Measurements from ENCODE around the gene SMNDC1. TPM values are rescaled to one million over a fixed set of nuclear protein-coding genes. Genes with fewer than 3 reads are reported as not detected.
A peak's percentile ranks its signal among the peaks of the same experiment; 100 is the strongest.

The SMNDC1 gene
- total RNA-seq = 10 to 100 TPM; 54.9 to 60.1 TPM
- 17.7 TPM for polyA plus RNA-seq

- DNase-seq = peak; percentile 95 to 98 (median 96)
- H3K9me3 Mint-ChIP-seq = no peaks in the 10 kb centered on the region
- peaks cover 0 to 44% (median 5%) of the 10 kb centered on the region in 3 donors for H3K36me3 Mint-ChIP-seq
- peaks cover 0 to 4% of the 10 kb centered on the region in 2 donors for H3K27me3 Mint-ChIP-seq
- H3K27me3 ChIP-seq (ENCODE audit: insufficient read depth, low read length, poor library complexity, severe bottlenecking) = no peaks in the 10 kb centered on the region
- peaks cover 49 to 59% (median 55%) of the 10 kb centered on the region in 3 donors for H3K4me1 Mint-ChIP-seq
- ChIA-PET POLR2A (interaction anchor here (0.6 to 2.6 kb wide), 12 partner anchors 8 to 616 kb away, joined by 3 to 22 read pairs (median 4); partner anchors contain the start of genes BBIP1 and SHOC2), CTCF (interaction anchor here (0.7 to 3.2 kb wide), 16 partner anchors 10 to 267 kb away, joined by 3 to 28 read pairs (median 6); partner anchors contain the start of genes MXI1 and SMC3)
- peaks cover 30% of the 10 kb centered on the region for H3K36me3 ChIP-seq (ENCODE audit: insufficient read depth, low read length)
- H3K27ac ChIP-seq (ENCODE audit: low read depth, low read length) = peak within 1 kb of the TSS; percentile 80
- peak within 1 kb of the TSS; percentile 92 to 99 (median 99) for H3K27ac Mint-ChIP-seq
- peaks cover 50% of the 10 kb centered on the region for H3K4me1 ChIP-seq (ENCODE audit: insufficient read depth, low read length)
- peak within 1 kb of the TSS; percentile 70 for H3K4me3 ChIP-seq (ENCODE audit: low read length)
- H3K9me3 ChIP-seq (ENCODE audit: low read length) = no peaks in the 10 kb centered on the region
- H3K4me3 Mint-ChIP-seq = peak within 1 kb of the TSS; percentile 93 to 99 (median 98)
These were observed at the start of gene SMNDC1 for GRCh38 chr10:110304780-110305421. TSS of gene SMNDC1 (minus strand) at chr10:110304920. CDS start at chr10:110303587, 1,333 bp downstream.

- peak overlapping the region in 6 of 7 donors; percentile 17 to 76 (median 45) for H3K4me3 Mint-ChIP-seq
These were observed 49.6 kb upstream of the SMNDC1 start for GRCh38 chr10:110354322-110354766.

GRCh38 chr10:110353244-110354119, 48.8 kb upstream of the SMNDC1 start:
- Histone ChIP-seq H3K36me3 (ENCODE audit: insufficient read depth, low read length) (no peaks in the 10 kb centered on the region), H3K27me3 (ENCODE audit: insufficient read depth, low read length, poor library complexity, severe bottlenecking) (no peaks in the 10 kb centered on the region), H3K4me1 (ENCODE audit: insufficient read depth, low read length) (peaks cover 46% of the 10 kb centered on the region), H3K4me3 (ENCODE audit: low read length) (no peak overlapping the region), H3K9me3 (ENCODE audit: low read length) (no peaks in the 10 kb centered on the region), H3K27ac (ENCODE audit: low read depth, low read length) (no peak overlapping the region)
- ChIA-PET CTCF (interaction anchor here (0.6 to 5.9 kb wide), 23 partner anchors 11 to 198 kb away, joined by 3 to 60 read pairs (median 5); no protein-coding TSS in a partner anchor), POLR2A (no interaction called here)
- H3K4me3 Mint-ChIP-seq = peak overlapping the region in 5 of 7 donors; percentile 11 to 49 (median 45)
- peaks cover 54 to 55% (median 54%) of the 10 kb centered on the region in 3 donors for H3K4me1 Mint-ChIP-seq
- no peaks in the 10 kb centered on the region for H3K36me3 Mint-ChIP-seq
- DNase-seq = peak in 3 of 5 donors; percentile 36 to 66 (median 45)
- H3K27me3 Mint-ChIP-seq = no peaks in the 10 kb centered on the region
- peak overlapping the region in 7 of 8 donors; percentile 35 to 99 (median 84) for H3K27ac Mint-ChIP-seq
- no peaks in the 10 kb centered on the region for H3K9me3 Mint-ChIP-seq

More at GRCh38 chr10:110354322-110354766, 49.6 kb upstream of the SMNDC1 start:
- Histone ChIP-seq H3K4me3 (ENCODE audit: low read length) (no peak overlapping the region), H3K27ac (ENCODE audit: low read depth, low read length) (no peak overlapping the region), H3K4me1 (ENCODE audit: insufficient read depth, low read length) (peaks cover 48% of the 10 kb centered on the region), H3K36me3 (ENCODE audit: insufficient read depth, low read length) (no peaks in the 10 kb centered on the region), H3K9me3 (ENCODE audit: low read length) (no peaks in the 10 kb centered on the region), H3K27me3 (ENCODE audit: insufficient read depth, low read length, poor library complexity, severe bottlenecking) (no peaks in the 10 kb centered on the region)
- H3K27ac Mint-ChIP-seq = peak overlapping the region in 7 of 8 donors; percentile 35 to 99 (median 85)
- no peaks in the 10 kb centered on the region for H3K9me3 Mint-ChIP-seq
- H3K27me3 Mint-ChIP-seq = no peaks in the 10 kb centered on the region
- ChIA-PET CTCF (interaction anchor here (0.6 to 5.9 kb wide), 29 partner anchors 10 to 205 kb away, joined by 3 to 60 read pairs (median 4); no protein-coding TSS in a partner anchor), POLR2A (interaction anchor here (1.2 kb wide), 1 partner anchor 144 kb away, joined by 8 read pairs; no protein-coding TSS in a partner anchor)
- peak; percentile 43 to 84 (median 64) for DNase-seq
- peaks cover 54 to 55% (median 54%) of the 10 kb centered on the region in 3 donors for H3K4me1 Mint-ChIP-seq
- H3K36me3 Mint-ChIP-seq = no peaks in the 10 kb centered on the region

DNA sequence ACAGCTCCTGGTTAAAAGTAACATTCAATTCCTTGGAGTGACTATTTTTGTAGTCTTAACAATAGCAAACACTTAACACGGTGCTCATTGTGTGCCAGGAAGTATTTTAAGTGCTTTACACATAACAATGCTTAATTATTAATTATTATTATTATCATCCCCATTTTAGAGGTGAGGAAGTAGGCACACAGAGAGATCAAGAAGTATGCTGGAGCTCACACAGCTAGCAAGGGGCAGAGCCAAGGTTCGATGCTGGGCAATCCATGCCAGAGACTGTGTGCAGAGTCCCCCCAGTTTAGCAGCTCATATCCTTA, 48.2 kb upstream of the SMNDC1 start:
- H3K9me3 Mint-ChIP-seq = no peaks in the 10 kb centered on the region
- CTCF ChIA-PET = interaction anchor here (1.6 to 5.9 kb wide), 7 partner anchors 12 to 198 kb away, joined by 4 to 60 read pairs (median 6); no protein-coding TSS in a partner anchor

GRCh38 chr10:110350812-110351211, 46.1 kb upstream of the SMNDC1 start:
- peak overlapping the region in 1 of 8 donors; percentile 13 for H3K27ac Mint-ChIP-seq
- H3K4me1 Mint-ChIP-seq = peaks cover 27 to 29% (median 28%) of the 10 kb centered on the region in 3 donors
- no peaks in the 10 kb centered on the region for H3K27me3 Mint-ChIP-seq
- H3K9me3 Mint-ChIP-seq = no peaks in the 10 kb centered on the region
- peaks cover 19% of the 10 kb centered on the region for H3K4me1 ChIP-seq (ENCODE audit: insufficient read depth, low read length)
- ChIA-PET CTCF (interaction anchor here (1.2 kb wide), 1 partner anchor 196 kb away, joined by 3 read pairs; no protein-coding TSS in a partner anchor), POLR2A (no interaction called here)
- no peak overlapping the region for H3K4me3 Mint-ChIP-seq
- H3K27me3 ChIP-seq (ENCODE audit: insufficient read depth, low read length, poor library complexity, severe bottlenecking) = no peaks in the 10 kb centered on the region
- H3K4me3 ChIP-seq (ENCODE audit: low read length) = no peak overlapping the region
- H3K36me3 ChIP-seq (ENCODE audit: insufficient read depth, low read length) = no peaks in the 10 kb centered on the region
- H3K27ac ChIP-seq (ENCODE audit: low read depth, low read length) = no peak overlapping the region
- no peaks in the 10 kb centered on the region for H3K9me3 ChIP-seq (ENCODE audit: low read length)
- DNase-seq = no peak
- H3K36me3 Mint-ChIP-seq = no peaks in the 10 kb centered on the region

More for the DNA sequence above, 48.2 kb upstream of the SMNDC1 start:
- POLR2A ChIA-PET = no interaction called here
- Histone ChIP-seq H3K4me1 (ENCODE audit: insufficient read depth, low read length) (peaks cover 40% of the 10 kb centered on the region), H3K36me3 (ENCODE audit: insufficient read depth, low read length) (no peaks in the 10 kb centered on the region), H3K4me3 (ENCODE audit: low read length) (no peak overlapping the region), H3K27ac (ENCODE audit: low read depth, low read length) (no peak overlapping the region), H3K9me3 (ENCODE audit: low read length) (no peaks in the 10 kb centered on the region), H3K27me3 (ENCODE audit: insufficient read depth, low read length, poor library complexity, severe bottlenecking) (no peaks in the 10 kb centered on the region)
- H3K4me1 Mint-ChIP-seq = peaks cover 48 to 49% (median 48%) of the 10 kb centered on the region in 3 donors
- no peaks in the 10 kb centered on the region for H3K27me3 Mint-ChIP-seq
- no peaks in the 10 kb centered on the region for H3K36me3 Mint-ChIP-seq
- H3K27ac Mint-ChIP-seq = peak overlapping the region in 1 of 8 donors; percentile 40
- no peak overlapping the region for H3K4me3 Mint-ChIP-seq
- no peak for DNase-seq

- Histone ChIP-seq H3K4me1 (ENCODE audit: insufficient read depth, low read length) (peaks cover 9% of the 10 kb centered on the region), H3K4me3 (ENCODE audit: low read length) (no peak overlapping the region), H3K27me3 (ENCODE audit: insufficient read depth, low read length, poor library complexity, severe bottlenecking) (no peaks in the 10 kb centered on the region), H3K9me3 (ENCODE audit: low read length) (no peaks in the 10 kb centered on the region), H3K36me3 (ENCODE audit: insufficient read depth, low read length) (no peaks in the 10 kb centered on the region), H3K27ac (ENCODE audit: low read depth, low read length) (no peak overlapping the region)
- peaks cover 18 to 19% (median 18%) of the 10 kb centered on the region in 3 donors for H3K4me1 Mint-ChIP-seq
- no peak overlapping the region for H3K4me3 Mint-ChIP-seq
- no peak overlapping the region for H3K27ac Mint-ChIP-seq
- no peaks in the 10 kb centered on the region for H3K9me3 Mint-ChIP-seq
- no peaks in the 10 kb centered on the region for H3K27me3 Mint-ChIP-seq
- no peak for DNase-seq
- ChIA-PET POLR2A (no interaction called here), CTCF (interaction anchor here (1.2 kb wide), 1 partner anchor 197 kb away, joined by 3 read pairs; no protein-coding TSS in a partner anchor)
- no peaks in the 10 kb centered on the region for H3K36me3 Mint-ChIP-seq
These were observed 45.1 kb upstream of the SMNDC1 start for GRCh38 chr10:110349831-110350230.

DNA sequence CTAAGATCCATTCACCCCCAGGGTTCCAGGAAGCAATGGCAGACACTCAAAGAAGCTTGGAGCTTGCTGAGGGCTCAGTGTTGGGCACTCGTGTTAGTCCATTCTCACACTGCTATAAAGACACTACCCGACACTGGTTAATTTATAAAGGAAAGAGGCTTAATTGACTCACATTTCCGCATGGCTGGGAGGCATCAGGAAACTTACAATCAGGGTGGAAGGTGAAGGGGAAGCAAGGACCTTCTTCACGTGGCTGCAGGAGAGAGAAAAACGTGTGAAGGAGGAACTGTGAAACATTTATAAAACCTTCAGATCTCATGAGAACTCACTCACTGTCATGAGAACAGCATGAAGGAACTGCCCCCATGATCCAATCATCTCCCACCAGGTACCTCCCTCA, 44.7 kb upstream of the SMNDC1 start:
- H3K9me3 ChIP-seq (ENCODE audit: low read length) = no peaks in the 10 kb centered on the region
- Mint-ChIP-seq H3K4me3 (no peak overlapping the region), H3K9me3 (no peaks in the 10 kb centered on the region), H3K4me1 (peaks cover 13 to 14% (median 13%) of the 10 kb centered on the region in 3 donors), H3K27me3 (no peaks in the 10 kb centered on the region), H3K36me3 (no peaks in the 10 kb centered on the region), H3K27ac (no peak overlapping the region)
- DNase-seq = no peak
- H3K4me1 ChIP-seq (ENCODE audit: insufficient read depth, low read length) = peaks cover 5% of the 10 kb centered on the region
- POLR2A ChIA-PET = no interaction called here
- no peak overlapping the region for H3K4me3 ChIP-seq (ENCODE audit: low read length)
- H3K36me3 ChIP-seq (ENCODE audit: insufficient read depth, low read length) = no peaks in the 10 kb centered on the region
- CTCF ChIA-PET = no interaction called here
- H3K27me3 ChIP-seq (ENCODE audit: insufficient read depth, low read length, poor library complexity, severe bottlenecking) = no peaks in the 10 kb centered on the region
- H3K27ac ChIP-seq (ENCODE audit: low read depth, low read length) = no peak overlapping the region
